CD4-positive, alpha-beta T cell treated with Interferon alpha-2 for 1 hour (primary cell): ENCODE measurements around the gene PLAGL1.

ENCODE experiments used
- DNase-seq, 2 donors: peaks; one replicate each; pipeline ENCODE4 v3.0.0-alpha.2; 2020 to 2022

The PLAGL1 gene

GRCh38 chr6:143963158-143963919, 44.7 kb downstream of the PLAGL1 start:
- no peak for DNase-seq

- no peak for DNase-seq
Measured at GRCh38 chr6:143961886-143962878, 45.9 kb downstream of the PLAGL1 start.

- no peak for DNase-seq
Measured at GRCh38 chr6:143961066-143961465, 47.0 kb downstream of the PLAGL1 start.

- DNase-seq, result no peak
Measured at GRCh38 chr6:143959927-143960326, 48.1 kb downstream of the PLAGL1 start.

GRCh38 chr6:143958839-143959399, 49.1 kb downstream of the PLAGL1 start:
- DNase-seq, result no peak

GRCh38 chr6:143957679-143958274, 50.3 kb downstream of the PLAGL1 start:
- no peak for DNase-seq

GRCh38 chr6:143955971-143956370, 52.1 kb downstream of the PLAGL1 start:
- no peak for DNase-seq

GRCh38 chr6:143953922-143954321, 54.1 kb downstream of the PLAGL1 start:
- no peak for DNase-seq

GRCh38 chr6:143952947-143953701, 54.9 kb downstream of the PLAGL1 start:
- no peak for DNase-seq

- no peak for DNase-seq
Measured at GRCh38 chr6:143952060-143952778, 55.8 kb downstream of the PLAGL1 start.

- DNase-seq, result no peak
Measured at GRCh38 chr6:143950875-143951274, 57.2 kb downstream of the PLAGL1 start.

- DNase-seq, result no peak
Measured at GRCh38 chr6:143949962-143950361, 58.1 kb downstream of the PLAGL1 start.

- no peak for DNase-seq
Measured at GRCh38 chr6:143949535-143949934, 58.5 kb downstream of the PLAGL1 start.

GRCh38 chr6:143948208-143948607, 59.9 kb downstream of the PLAGL1 start:
- DNase-seq, result no peak

- peak; percentile 41 to 59 for DNase-seq
Measured at GRCh38 chr6:143941852-143942627, 66.0 kb downstream of the PLAGL1 start.

GRCh38 chr6:143940011-143940597, 68.0 kb downstream of the PLAGL1 start:
- peak; percentile 50 to 73 for DNase-seq

- no peak for DNase-seq
Measured at GRCh38 chr6:143939364-143939763, 68.7 kb downstream of the PLAGL1 start.

- no peak for DNase-seq
Measured at GRCh38 chr6:143937668-143937970, 70.4 kb downstream of the PLAGL1 start.

- no peak for DNase-seq
Measured at GRCh38 chr6:143936778-143937667, 71.0 kb downstream of the PLAGL1 start.
